Measurements from ENCODE around the gene GAS6.
"Not testable (repeated sequence)": the region's sequence is repeated elsewhere in the genome, so short reads cannot be mapped to it uniquely, and the experiment has no call there.

Gene GAS6

GRCh38 chr13:113874579-113875428 is 10.9 kb upstream of the GAS6 start:
- DNase-seq (ENCODE audit: insufficient read length, low spot score) = no peak
- no peak for FAIRE-seq

- FAIRE-seq (no peak), DNase-seq (ENCODE audit: insufficient read length, low spot score) (no peak)
Observed at GRCh38 chr13:113874177-113874576, 10.3 kb upstream of the GAS6 start.

DNA sequence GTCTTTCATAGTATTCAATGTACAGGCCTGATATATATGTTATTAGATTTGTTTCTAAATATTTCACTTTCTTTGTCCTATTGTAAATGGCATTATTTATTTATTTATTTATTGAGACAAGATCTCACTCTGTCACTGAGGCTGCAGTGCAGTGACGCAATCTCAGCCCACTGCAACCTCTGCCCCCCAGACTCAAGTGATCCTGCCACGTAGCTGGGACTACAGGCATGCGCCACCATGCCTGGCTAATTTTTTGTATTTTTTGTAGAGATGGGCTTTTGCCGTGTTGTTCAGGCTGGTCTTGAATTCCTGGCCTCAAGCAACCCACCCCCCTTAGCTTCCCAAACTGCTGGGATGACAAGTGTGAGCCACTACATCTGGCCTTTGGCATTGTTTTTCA is 5.4 kb upstream of the GAS6 start:
- FAIRE-seq = no peak
- DNase-seq (ENCODE audit: insufficient read length, low spot score) = no peak

GRCh38 chr13:113867913-113868312 is 4.0 kb upstream of the GAS6 start:
- DNase-seq (ENCODE audit: insufficient read length, low spot score); FAIRE-seq: not testable (repeated sequence)

- no peak for FAIRE-seq
Observed at GRCh38 chr13:113865427-113865826, 1.6 kb upstream of the GAS6 start.

DNA sequence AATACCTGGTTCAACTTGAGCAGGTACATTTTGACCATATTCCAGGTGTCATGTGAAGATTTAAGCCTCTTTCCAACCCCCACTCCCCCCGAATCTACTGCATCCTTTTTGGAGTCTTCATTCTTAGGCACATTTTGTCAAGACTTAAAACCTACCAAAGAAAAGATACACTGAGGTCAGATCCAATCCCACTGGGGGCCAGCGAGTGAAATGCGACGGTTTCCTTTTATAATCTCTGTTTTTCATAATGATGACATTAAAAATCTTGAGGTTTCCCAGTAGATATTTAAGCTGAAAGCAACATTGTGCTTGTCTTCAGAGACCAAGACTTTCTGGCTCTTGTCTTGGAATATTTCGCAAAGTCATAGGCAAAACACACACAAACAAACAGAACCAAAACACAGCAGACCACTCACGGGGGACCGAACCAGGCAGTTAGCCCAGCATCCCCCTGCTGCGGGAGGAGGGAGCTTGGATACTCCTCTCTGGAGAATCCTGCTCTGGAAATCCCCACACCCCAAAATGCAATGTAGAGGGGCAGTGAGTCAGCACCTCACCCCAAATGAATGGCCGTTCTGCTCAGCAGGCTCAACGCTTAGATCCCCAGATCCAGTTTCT is 506 bp upstream of the GAS6 start:
- FAIRE-seq = no peak
- DNase-seq (ENCODE audit: insufficient read length, low spot score) = no peak

More at GRCh38 chr13:113865427-113865826, 1.6 kb upstream of the GAS6 start:
- no peak for DNase-seq (ENCODE audit: insufficient read length, low spot score)

GRCh38 chr13:113862931-113863523 is 849 bp downstream of the GAS6 start:
- no peak for FAIRE-seq

GRCh38 chr13:113862191-113862930 is 1.5 kb downstream of the GAS6 start:
- DNase-seq (ENCODE audit: insufficient read length, low spot score) = peak; percentile 19
- FAIRE-seq = no peak

More at GRCh38 chr13:113862931-113863523, 849 bp downstream of the GAS6 start:
- peak; percentile 30 for DNase-seq (ENCODE audit: insufficient read length, low spot score)

GRCh38 chr13:113861433-113862030 is 2.3 kb downstream of the GAS6 start:
- FAIRE-seq (no peak), DNase-seq (ENCODE audit: insufficient read length, low spot score) (no peak)

DNA sequence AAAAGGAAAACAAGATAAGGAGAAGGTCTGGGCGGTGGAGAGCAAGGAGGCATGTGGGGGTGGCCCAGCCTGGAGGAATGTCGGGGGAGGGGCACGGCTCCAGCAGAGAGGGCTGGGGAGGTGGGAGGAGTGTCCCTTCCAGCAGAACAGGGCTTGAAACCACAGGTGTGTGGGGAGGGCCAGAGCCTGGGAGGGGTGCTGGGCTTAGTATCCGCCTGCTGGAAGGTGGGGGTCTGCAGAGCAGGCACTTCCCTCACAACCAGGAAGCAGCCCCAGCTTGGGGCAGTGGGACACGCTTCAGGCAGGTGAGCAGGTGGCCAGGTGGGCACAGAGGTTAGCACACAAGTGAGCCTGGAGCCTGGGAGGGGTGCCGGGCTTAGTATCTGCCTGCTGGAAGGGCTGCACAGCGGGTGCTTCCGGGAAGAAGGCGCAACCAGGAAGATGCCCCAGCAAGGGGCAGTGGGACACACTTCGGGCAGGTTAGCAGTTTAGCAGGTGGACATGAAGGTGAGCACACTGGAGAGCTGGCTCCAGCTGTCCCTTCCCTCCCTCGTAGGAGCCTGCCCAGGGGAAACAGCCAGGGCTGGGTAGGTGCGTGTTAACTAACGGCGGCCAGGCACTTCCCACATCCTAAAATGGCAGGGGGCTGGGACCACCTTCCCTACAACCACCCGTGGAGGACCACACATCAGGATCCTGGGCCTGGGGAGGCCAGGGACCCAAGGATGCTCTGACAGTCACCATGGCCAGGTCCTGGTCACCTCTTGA is 3.0 kb downstream of the GAS6 start:
- no peak for FAIRE-seq
- DNase-seq (ENCODE audit: insufficient read length, low spot score) = peak; percentile 21

DNA sequence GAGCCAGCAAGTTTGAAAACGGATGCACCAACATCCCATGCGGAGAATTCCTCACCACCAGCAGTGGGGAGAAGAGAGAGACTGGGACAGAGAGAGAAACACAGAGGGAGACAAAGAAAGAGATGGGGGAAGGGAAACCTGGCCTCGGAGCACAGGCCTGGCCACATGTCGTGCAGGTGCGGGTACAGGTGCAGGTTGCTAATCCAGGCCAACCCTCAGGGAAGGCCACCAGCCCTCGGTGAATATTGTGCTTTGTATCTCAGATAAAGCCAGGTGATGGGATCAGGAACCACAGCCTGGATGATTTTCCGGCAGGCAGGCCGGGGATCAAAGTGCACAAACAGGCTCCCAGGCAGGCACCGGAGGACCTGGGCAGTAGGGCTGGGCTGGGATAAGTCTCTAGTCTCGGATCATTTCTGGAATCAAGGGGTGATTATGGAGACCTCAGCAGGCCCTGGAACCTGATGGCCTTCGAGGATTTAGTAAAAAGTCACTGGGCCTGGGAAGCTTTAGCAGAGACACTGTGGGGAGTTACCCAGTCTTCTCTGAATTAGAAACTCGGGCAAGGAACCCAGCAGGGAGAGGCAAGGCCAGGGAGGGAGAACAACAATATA is 3.7 kb downstream of the GAS6 start:
- FAIRE-seq (no peak), DNase-seq (ENCODE audit: insufficient read length, low spot score) (no peak)

- DNase-seq (ENCODE audit: insufficient read length, low spot score) (no peak), FAIRE-seq (no peak)
Observed at GRCh38 chr13:113859311-113860050, 4.4 kb downstream of the GAS6 start.

DNA sequence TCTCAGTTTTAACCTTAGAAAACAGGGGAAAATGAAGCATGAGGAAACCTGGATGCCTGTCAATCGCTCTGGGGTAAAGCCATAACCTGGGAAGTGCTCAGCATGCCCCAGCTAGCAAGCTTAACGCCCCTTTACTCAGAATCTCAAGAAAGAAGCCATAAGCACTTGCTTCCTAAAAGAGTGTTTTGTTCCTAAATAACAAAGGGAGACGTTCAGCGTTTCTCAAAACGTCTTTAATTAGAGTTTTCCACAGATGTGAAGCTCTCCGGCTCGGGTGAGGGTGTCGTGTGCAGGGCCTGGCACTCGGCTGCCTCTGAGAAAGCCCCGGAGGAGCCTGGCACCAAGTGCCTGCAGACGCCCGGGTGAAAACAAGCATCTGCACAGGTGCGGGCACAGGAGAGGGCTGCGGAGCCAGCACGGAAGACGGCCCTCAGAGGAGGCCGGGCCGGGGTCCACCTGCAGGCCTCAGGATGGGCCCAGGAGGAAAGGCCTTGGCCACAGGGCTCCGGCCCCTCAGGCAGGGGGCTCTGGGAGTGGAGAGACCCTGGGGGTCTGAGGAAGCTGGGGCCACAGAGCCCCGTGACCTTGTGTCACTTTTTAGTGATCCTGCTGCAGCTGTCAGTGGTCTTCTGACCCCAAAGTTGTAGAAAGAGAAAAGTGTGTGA is 6.2 kb downstream of the GAS6 start:
- DNase-seq (ENCODE audit: insufficient read length, low spot score) (no peak), FAIRE-seq (no peak)

GRCh38 chr13:113856716-113857065 is 7.2 kb downstream of the GAS6 start:
- DNase-seq (ENCODE audit: insufficient read length, low spot score) (no peak), FAIRE-seq (no peak)

- DNase-seq (ENCODE audit: insufficient read length, low spot score) (no peak), FAIRE-seq (no peak)
Observed at GRCh38 chr13:113855931-113856715, 7.8 kb downstream of the GAS6 start.

- no peak for FAIRE-seq
- DNase-seq (ENCODE audit: insufficient read length, low spot score) = no peak
Observed at GRCh38 chr13:113855012-113855921, 8.6 kb downstream of the GAS6 start.

Measured in HTR-8/SVneo (cell line).